GM18498 (cell line): Measurements from ENCODE around the gene APC2.
A peak's percentile ranks its signal among the peaks of the same experiment; 100 is the strongest.
"Not testable (repeated sequence)": the region's sequence is repeated elsewhere in the genome, so short reads cannot be mapped to it uniquely, and the experiment has no call there.

Experiments used
- ATAC-seq: cut with Tn5 transposase; IDR thresholded peaks from one replicate; pipeline ENCODE4 v1.9.1; 2021; ENCODE audit warnings: mild to moderate bottlenecking, moderate library complexity; ENCODE audit not compliant: unreplicated experiment

Gene APC2

GRCh38 chr19:1429750-1430149, 20.2 kb upstream of the APC2 start:
- ATAC-seq: no peak

GRCh38 chr19:1430246-1430645, 19.7 kb upstream of the APC2 start:
- ATAC-seq: no peak

- ATAC-seq: no peak
Observed at GRCh38 chr19:1431759-1432506, 18.0 kb upstream of the APC2 start.

GRCh38 chr19:1432507-1432887, 17.4 kb upstream of the APC2 start:
- ATAC-seq: no peak

DNA sequence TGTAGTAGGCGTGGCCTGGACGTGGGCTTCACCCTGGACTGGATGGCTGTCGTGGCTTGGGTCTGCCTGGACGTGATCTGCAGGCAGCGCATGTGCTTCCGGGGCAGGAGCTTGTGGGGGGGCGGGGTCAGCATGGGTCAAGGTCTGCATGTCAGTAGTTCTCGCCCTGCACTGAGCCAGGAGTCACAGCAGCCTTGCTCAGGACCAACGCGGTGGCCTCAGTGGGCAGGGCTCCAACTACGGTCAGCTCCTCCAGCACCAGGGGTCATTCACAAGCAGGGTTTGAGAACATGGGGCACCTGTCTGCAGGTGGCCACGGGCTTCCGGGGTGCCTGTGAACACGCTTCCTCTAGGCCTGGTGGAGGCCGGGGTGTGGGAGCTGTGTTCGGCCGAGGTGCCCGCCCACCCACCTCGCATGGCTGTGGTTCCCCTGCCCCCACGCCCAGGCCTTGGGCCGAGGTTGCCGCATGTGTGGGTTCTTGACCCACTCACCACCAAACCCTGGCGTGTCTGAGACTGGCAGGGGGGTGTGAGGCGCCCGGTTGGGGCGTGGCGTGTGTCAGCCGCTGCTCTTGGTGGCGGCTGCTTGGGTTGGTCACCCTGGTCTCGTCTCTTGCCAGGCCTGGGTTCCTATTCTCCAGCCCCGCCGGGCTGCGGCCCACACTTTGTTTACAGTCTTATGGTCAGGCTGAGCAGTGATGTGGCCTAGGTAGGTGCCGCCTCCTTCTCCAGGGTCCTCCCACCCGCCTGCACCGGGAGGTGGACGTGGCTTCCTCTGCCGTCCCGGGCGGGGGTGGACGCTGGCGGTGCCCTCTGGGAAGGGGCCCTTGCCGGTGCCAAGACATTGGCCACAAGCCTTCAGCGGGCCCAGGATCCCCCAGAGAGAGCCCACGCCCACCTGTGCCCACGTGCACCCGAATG, 16.5 kb upstream of the APC2 start:
- no peak for ATAC-seq

GRCh38 chr19:1434040-1434366, 15.9 kb upstream of the APC2 start:
- ATAC-seq: no peak

- no peak for ATAC-seq
Observed at GRCh38 chr19:1434577-1435060, 15.3 kb upstream of the APC2 start.

DNA sequence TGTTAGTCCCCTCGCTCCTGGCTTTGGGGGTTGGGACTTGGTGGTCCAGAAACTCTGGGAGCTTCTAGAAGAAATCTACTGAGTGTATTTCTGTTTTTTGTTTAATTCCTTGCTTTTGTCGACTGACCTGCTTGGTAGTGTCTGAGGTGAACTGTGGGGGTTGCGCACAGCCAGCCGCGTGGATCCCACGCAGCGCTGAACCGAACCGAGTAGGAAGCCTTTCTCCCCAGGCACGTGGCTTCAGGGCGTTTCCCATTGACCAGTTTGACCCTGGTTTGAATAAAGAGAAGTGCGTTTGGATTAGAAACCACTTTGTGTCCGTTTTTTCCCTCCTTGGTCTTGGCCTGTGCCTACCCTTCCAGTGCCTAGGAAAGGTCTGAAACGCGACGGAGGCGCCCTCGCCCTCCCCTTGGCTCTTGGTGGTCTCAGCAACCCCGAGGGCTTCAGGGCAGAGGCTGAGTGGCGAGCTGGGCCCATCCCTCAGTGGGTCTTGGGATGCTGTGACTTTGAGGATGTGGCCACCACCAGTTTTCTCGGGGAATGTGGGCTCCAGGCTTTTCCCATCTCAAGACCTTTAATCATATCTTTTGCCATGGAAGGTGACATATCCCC, 14.4 kb upstream of the APC2 start:
- ATAC-seq: no peak

- no peak for ATAC-seq
Observed at GRCh38 chr19:1437609-1438008, 12.3 kb upstream of the APC2 start.

GRCh38 chr19:1438035-1438932, 11.6 kb upstream of the APC2 start, which contains the start of gene RPS15:
Gene RPS15 (plus strand): TSS chr19:1438396. CDS start chr19:1438426, 30 bp downstream.
- peak; percentile 84 for ATAC-seq

GRCh38 chr19:1438933-1439354, 11.0 kb upstream of the APC2 start:
- no peak for ATAC-seq

- ATAC-seq: not testable (repeated sequence)
Observed at GRCh38 chr19:1439525-1440417, 10.2 kb upstream of the APC2 start.

DNA sequence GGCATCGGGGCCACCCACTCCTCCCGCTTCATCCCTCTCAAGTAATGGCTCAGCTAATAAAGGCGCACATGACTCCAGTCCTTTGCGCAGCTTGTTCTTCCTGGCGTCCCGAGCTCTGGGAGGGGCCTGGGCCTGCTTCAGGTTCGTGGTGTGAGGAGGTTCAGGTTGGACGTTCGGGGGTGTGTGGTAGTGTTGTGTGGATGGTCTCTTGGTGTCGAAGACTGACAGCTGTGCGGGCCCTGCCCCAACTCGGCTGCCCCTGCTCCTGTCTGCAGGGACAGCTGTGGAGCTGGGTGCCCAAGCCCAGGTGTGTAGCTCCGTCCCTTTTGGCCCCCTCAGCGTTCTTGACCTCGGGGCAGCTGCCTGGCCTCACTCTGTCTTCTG, 9.5 kb upstream of the APC2 start:
- ATAC-seq: no peak

DNA sequence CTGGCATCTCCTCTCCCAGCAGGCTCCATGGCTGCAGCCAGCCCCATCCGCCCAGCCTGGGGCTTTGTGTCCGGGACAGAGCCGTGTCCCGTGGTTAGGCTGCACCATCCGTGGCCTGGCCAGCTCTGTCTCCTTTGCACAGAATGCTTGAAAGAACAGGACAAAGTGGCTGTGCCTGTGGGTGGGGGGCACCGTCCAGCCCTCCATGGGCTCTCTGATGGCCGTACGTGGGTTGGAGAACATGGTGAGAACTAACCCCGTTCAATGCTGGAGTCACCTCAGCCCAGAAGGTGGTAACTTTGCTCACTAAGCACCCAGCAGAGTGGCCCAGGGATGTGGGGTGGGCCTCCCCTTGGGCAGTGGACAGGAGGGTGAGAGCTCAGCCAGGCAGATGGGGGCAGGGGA, 8.9 kb upstream of the APC2 start:
- no peak for ATAC-seq

DNA sequence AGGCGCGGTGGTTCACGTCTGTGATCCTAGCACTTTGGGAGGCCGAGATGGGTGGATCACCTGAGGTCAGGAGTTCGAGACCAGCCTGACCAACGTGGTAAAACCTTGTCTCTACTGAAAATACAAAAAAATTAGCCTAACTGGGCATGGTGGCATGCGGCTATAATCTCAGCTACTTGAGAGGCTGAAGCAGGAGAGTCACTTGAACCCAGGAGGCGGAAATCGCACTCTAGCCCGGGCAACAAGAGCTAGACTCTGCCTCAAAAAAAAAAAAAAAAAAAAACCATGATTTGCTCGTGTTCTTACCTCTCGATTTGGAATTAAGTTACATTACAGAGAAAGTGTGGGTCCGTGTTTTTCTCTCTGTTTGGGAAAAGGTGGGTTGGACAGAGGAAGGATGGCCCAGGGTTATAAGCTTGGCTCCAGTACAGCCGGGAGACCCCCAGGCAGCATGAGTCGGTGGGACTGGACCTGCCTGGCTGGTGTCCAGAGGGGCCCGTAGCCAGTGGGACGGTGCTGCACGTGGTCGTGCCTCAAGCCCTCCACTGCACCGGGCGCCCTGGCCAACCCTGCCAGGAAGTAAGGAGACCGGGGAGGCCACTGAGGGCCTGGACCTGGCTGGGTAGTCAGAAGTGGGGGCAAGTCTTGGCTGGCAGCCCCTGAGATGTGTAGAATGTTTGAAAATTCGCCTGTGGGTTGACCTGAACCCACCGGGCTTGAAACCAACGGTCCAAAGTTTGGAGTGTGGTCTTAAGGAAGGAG, 8.1 kb upstream of the APC2 start:
- ATAC-seq: no peak

- ATAC-seq: peak; percentile 76
Observed at GRCh38 chr19:1445185-1445931, 4.6 kb upstream of the APC2 start.

- no peak for ATAC-seq
Observed at GRCh38 chr19:1445932-1446712, 3.8 kb upstream of the APC2 start.
